Activated T-cell treated with anti-CD3 and anti-CD28 coated beads for 1 hour (primary cell): ENCODE data around the gene LNP1.
"Not testable (repeated sequence)": the region's sequence is repeated elsewhere in the genome, so short reads cannot be mapped to it uniquely, and the experiment has no call there.

Source experiments
- DNase-seq: peaks from one replicate; pipeline ENCODE4 v3.0.0-alpha.2; 2020; ENCODE audit warnings: low read depth

Gene LNP1

GRCh38 chr3:100400780-100401673 is at the start of gene LNP1, which contains the start of gene TOMM70:
TSS of gene LNP1 (plus strand) at chr3:100401539. CDS start at chr3:100429730, 28,191 bp downstream.
TSS of gene TOMM70 (minus strand) at chr3:100401089. CDS start at chr3:100400949, 140 bp downstream.
- peak; percentile 91 for DNase-seq

GRCh38 chr3:100351770-100352169 is 49.6 kb upstream of the LNP1 start:
- not testable (repeated sequence) for DNase-seq

- no peak for DNase-seq
Measured at GRCh38 chr3:100352296-100353231, 48.8 kb upstream of the LNP1 start.

- no peak for DNase-seq
Measured at GRCh38 chr3:100354850-100355249, 46.5 kb upstream of the LNP1 start.

GRCh38 chr3:100358413-100358812 is 42.9 kb upstream of the LNP1 start:
- DNase-seq: no peak

GRCh38 chr3:100359035-100359434 is 42.3 kb upstream of the LNP1 start:
- no peak for DNase-seq

- DNase-seq: no peak
Measured at GRCh38 chr3:100360757-100361496, 40.4 kb upstream of the LNP1 start.

- DNase-seq: no peak
Measured at GRCh38 chr3:100361897-100362296, 39.4 kb upstream of the LNP1 start.

- no peak for DNase-seq
Measured at GRCh38 chr3:100364421-100364820, 36.9 kb upstream of the LNP1 start.

- no peak for DNase-seq
Measured at GRCh38 chr3:100366424-100366823, 34.9 kb upstream of the LNP1 start.

GRCh38 chr3:100368441-100368840 is 32.9 kb upstream of the LNP1 start:
- no peak for DNase-seq

GRCh38 chr3:100370756-100371155 is 30.6 kb upstream of the LNP1 start:
- DNase-seq: no peak

- no peak for DNase-seq
Measured at GRCh38 chr3:100374521-100374920, 26.8 kb upstream of the LNP1 start.

- no peak for DNase-seq
Measured at GRCh38 chr3:100376301-100376700, 25.0 kb upstream of the LNP1 start.

- no peak for DNase-seq
Measured at GRCh38 chr3:100384733-100385525, 16.4 kb upstream of the LNP1 start.

- no peak for DNase-seq
Measured at GRCh38 chr3:100386437-100387074, 14.8 kb upstream of the LNP1 start.

- DNase-seq: no peak
Measured at GRCh38 chr3:100389025-100389424, 12.3 kb upstream of the LNP1 start.

- DNase-seq: no peak
Measured at GRCh38 chr3:100395679-100396431, 5.5 kb upstream of the LNP1 start.

GRCh38 chr3:100396967-100397366 is 4.4 kb upstream of the LNP1 start:
- DNase-seq: no peak
